IMR-90 (cell line): Measurements from ENCODE around the gene FGFRL1. TPM values are rescaled to one million over a fixed set of nuclear protein-coding genes. Genes with fewer than 3 reads are reported as not detected.

Experiments used
- CEBPB ChIP-seq: IDR thresholded peaks from 2 replicates; pipeline ENCODE4 v1.6.1; 2012; ENCODE audit warnings: low read depth, low read length, improper control_type of control experiment
- ELK1 ChIP-seq: fragments of 150-350 bp; IDR thresholded peaks from 2 replicates; pipeline ENCODE4 v1.6.1; 2016; ENCODE audit warnings: low read depth, mild to moderate bottlenecking, low read length, moderate library complexity, borderline replicate concordance
- MAFK ChIP-seq: IDR thresholded peaks from 2 replicates; pipeline ENCODE4 v1.6.1; 2012; ENCODE audit warnings: low read depth, low read length, improper control_type of control experiment
- polyA plus RNA-seq, 3 experiments: library from polyadenylated mRNA; depleted of rRNA; stranded (reverse); fragments of >200 nt; gene quantifications; 2 replicates each; pipeline ENCODE4 v1.2.3, GENCODE V29; 2012; ENCODE audit warnings: low replicate concordance in 1 of 3
- total RNA-seq: library from RNA; depleted of rRNA; stranded (reverse); fragments of >200 nt; gene quantifications from 2 replicates; pipeline ENCODE4 v1.2.3, GENCODE V29; 2012

The FGFRL1 gene
- total and polyA plus RNA-seq, 2 of the 4 experiments (the other 2 are of a cell fraction) = 49.3 to 78.8 TPM

GRCh38 chr4:986879-987623 is 24.4 kb upstream of the FGFRL1 start, which contains the start of gene IDUA (continued):
- no peak for TF ChIP-seq ELK1
- no peak for TF ChIP-seq CEBPB
- no peak for TF ChIP-seq MAFK
